HCT116 (cell line): ENCODE results near the gene SARNP. TPM values are rescaled to one million over a fixed set of nuclear protein-coding genes. Genes with fewer than 3 reads are reported as not detected.
"Not testable (repeated sequence)": the region's sequence is repeated elsewhere in the genome, so short reads cannot be mapped to it uniquely, and the experiment has no call there.

Experiments used
- ATAC-seq: fragments of 200-7000 bp; cut with Tn5 transposase; 2 replicates; pipeline ENCODE4 v1.9.1; 2020; ENCODE audit warnings: mild to moderate bottlenecking, moderate library complexity
- BruUV-seq: library from RNA; stranded (reverse); fragments of 400-500 nt; replicated peaks from 2 replicates; lab custom pipeline; 2021; lab: Mats Ljungman, UMichigan
- CTCF ChIA-PET: fragments of 300-600 bp; sonication (Branson Sonifier 250); formaldehyde crosslinking; loops from one replicate; lab custom pipeline; 2021; ENCODE audit warnings: antibody characterized with exemption; lab: Charles Lee
- POLR2A ChIA-PET: fragments of 300-600, 350-600 bp; sonication (Branson Sonifier 250); formaldehyde crosslinking; loops from one replicate; lab custom pipeline; 2021; ENCODE audit warnings: antibody characterized with exemption; lab: Charles Lee
- RAD21 ChIA-PET, 2 experiments: fragments of 300-600 bp; sonication (Branson Sonifier 250); formaldehyde crosslinking; loops; one replicate each; lab custom pipeline; 2023; ENCODE audit warnings: low total read pairs in 2 of 2; ENCODE audit not compliant: uncharacterized antibody in 2 of 2, unreplicated experiment in 2 of 2, low non-redundant PET in 1 of 2; lab: Charles Lee
- DNase-seq: peaks from one replicate; pipeline ENCODE4 v3.0.0-alpha.2; 2010; ENCODE audit warnings: low read depth, low spot score
- H2AFZ ChIP-seq: fragments of 200-600 bp; shearing (Covaris generic), sonication (generic); 2 replicates; pipeline ENCODE4 v1.6.1; 2017; ENCODE audit warnings: low read depth, mixed run types, mixed read lengths, antibody characterized with exemption, low read length; ENCODE audit not compliant: poor library complexity, severe bottlenecking
- H3K27ac ChIP-seq: 2 replicates; pipeline ENCODE4 v1.5.1; 2012; ENCODE audit warnings: low read depth, low read length
- H3K27me3 ChIP-seq: fragments of 200-600 bp; sonication (generic); 2 replicates; pipeline ENCODE4 v1.6.1; 2016; ENCODE audit warnings: mixed run types, low read length, mixed read lengths; ENCODE audit not compliant: insufficient read depth
- H3K36me3 ChIP-seq, 2 experiments: fragments of 200-500 bp in 1 of 2; fragments of 200-600 bp in 1 of 2; sonication (Bioruptor generic) in 1 of 2; sonication (generic) in 1 of 2; 2 replicates each; pipeline versions ENCODE4 v1.5.1 to v1.6.1; 2014 to 2016; ENCODE audit warnings: low read length in 2 of 2, inconsistent platforms in 1 of 2, mixed read lengths in 1 of 2, mixed run types in 1 of 2; ENCODE audit not compliant: insufficient read depth in 2 of 2, control insufficient read depth in 1 of 2
- H3K4me1 ChIP-seq, 2 experiments: fragments of 200-600 bp in 1 of 2; sonication (generic) in 1 of 2; 2 replicates each; pipeline versions ENCODE4 v1.5.1 to v1.6.1; 2012 to 2017; ENCODE audit warnings: low read length in 2 of 2, inconsistent platforms in 1 of 2, mild to moderate bottlenecking in 1 of 2, mixed read lengths in 1 of 2, mixed run types in 1 of 2, moderate library complexity in 1 of 2; ENCODE audit not compliant: insufficient read depth in 2 of 2, control insufficient read depth in 1 of 2
- H3K4me2 ChIP-seq: fragments of 200-600 bp; sonication (generic); 2 replicates; pipeline ENCODE4 v1.6.1; 2017; ENCODE audit warnings: mixed run types, low read length, mixed read lengths
- H3K4me3 ChIP-seq, 2 experiments: fragments of 200-600 bp in 1 of 2; sonication (generic) in 1 of 2; replicated peaks in 1 of 2; 2 replicates each; pipeline ENCODE4 v1.5.1; 2011 to 2016; ENCODE audit warnings: low read length in 2 of 2, control low read depth in 1 of 2, low read depth in 1 of 2, mild to moderate bottlenecking in 1 of 2, mixed read lengths in 1 of 2, mixed run types in 1 of 2
- H3K79me2 ChIP-seq: fragments of 200-600 bp; sonication (generic); 2 replicates; pipeline ENCODE4 v1.6.1; 2017; ENCODE audit warnings: mild to moderate bottlenecking, mixed run types, low read length, moderate library complexity, mixed read lengths; ENCODE audit not compliant: insufficient read depth
- H3K9ac ChIP-seq: fragments of 200-600 bp; sonication (generic); 2 replicates; pipeline ENCODE4 v1.6.1; 2016; ENCODE audit warnings: low read length, mixed read lengths
- H3K9me2 ChIP-seq: fragments of 200-600 bp; sonication (generic), shearing (Covaris generic); 2 replicates; pipeline ENCODE4 v1.6.1; 2017; ENCODE audit warnings: mixed run types, mild to moderate bottlenecking, moderate library complexity; ENCODE audit not compliant: insufficient read depth
- H3K9me3 ChIP-seq, 2 experiments: fragments of 200-500 bp in 1 of 2; fragments of 200-600 bp in 1 of 2; sonication (Bioruptor generic) in 1 of 2; sonication (generic) in 1 of 2; 2 replicates each; pipeline ENCODE4 v1.6.1; 2014 to 2017; ENCODE audit warnings: low read length in 2 of 2, mixed read lengths in 2 of 2, inconsistent platforms in 1 of 2, low read depth in 1 of 2, mild to moderate bottlenecking in 1 of 2, mixed run types in 1 of 2, moderate library complexity in 1 of 2; ENCODE audit not compliant: control insufficient read depth in 1 of 2, insufficient read depth in 1 of 2
- H4K20me1 ChIP-seq: fragments of 200-600 bp; sonication (generic), shearing (Covaris generic); 2 replicates; pipeline ENCODE4 v1.6.1; 2017; ENCODE audit warnings: mixed run types, mild to moderate bottlenecking, moderate library complexity; ENCODE audit not compliant: insufficient read depth
- CBX3 ChIP-seq: IDR thresholded peaks from 2 replicates; pipeline ENCODE4 v1.6.1; 2012; ENCODE audit warnings: low read depth
- EGR1 ChIP-seq: IDR thresholded peaks from 2 replicates; pipeline ENCODE4 v1.6.1; 2012; ENCODE audit warnings: low read depth
- ELF1 ChIP-seq: IDR thresholded peaks from 2 replicates; pipeline ENCODE4 v1.6.1; 2012; ENCODE audit warnings: low read depth, borderline replicate concordance
- EZH2 ChIP-seq: fragments of 200-600 bp; sonication (generic); IDR thresholded peaks from 2 replicates; pipeline ENCODE4 v1.6.1; 2017; ENCODE audit warnings: antibody characterized with exemption, mixed run types
- EZH2phosphoT487 ChIP-seq: fragments of 200-600 bp; IDR thresholded peaks from 2 replicates; pipeline ENCODE4 v1.6.1; 2018; ENCODE audit warnings: antibody characterized with exemption, borderline replicate concordance
- JUND ChIP-seq: IDR thresholded peaks from 2 replicates; pipeline ENCODE4 v1.6.1; 2012
- POLR2A ChIP-seq: IDR thresholded peaks from 2 replicates; pipeline ENCODE4 v1.7.0; 2011; ENCODE audit warnings: borderline replicate concordance; ENCODE audit not compliant: insufficient read depth, insufficient read length; ENCODE audit errors: extremely low read depth
- RAD21 ChIP-seq: IDR thresholded peaks from 2 replicates; pipeline ENCODE4 v1.6.1; 2012; ENCODE audit warnings: low read depth, mild to moderate bottlenecking
- SIN3A ChIP-seq: IDR thresholded peaks from 2 replicates; pipeline ENCODE4 v1.6.1; 2012; ENCODE audit warnings: low read depth
- SP1 ChIP-seq: IDR thresholded peaks from 2 replicates; pipeline ENCODE4 v1.6.1; 2012; ENCODE audit warnings: low read depth
- TCF7L2 ChIP-seq: IDR thresholded peaks from 2 replicates; pipeline ENCODE4 v1.7.0; 2011; ENCODE audit warnings: borderline replicate concordance, inconsistent platforms; ENCODE audit not compliant: insufficient read depth, insufficient read length; ENCODE audit errors: extremely low read depth
- YY1 ChIP-seq: IDR thresholded peaks from 2 replicates; pipeline ENCODE4 v1.6.1; 2011; ENCODE audit warnings: low read length, low read depth, moderate library complexity, mild to moderate bottlenecking; ENCODE audit not compliant: insufficient replicate concordance; ENCODE audit errors: extremely low read depth
- ZNF274 ChIP-seq: fragments of 200-500 bp; sonication (Bioruptor generic); IDR thresholded peaks from 2 replicates; pipeline ENCODE4 v1.6.1; 2014; ENCODE audit warnings: mild to moderate bottlenecking, low read depth, low read length, inconsistent platforms
- intact Hi-C: fragments of 100-400 bp; cut with micrococcal nuclease; formaldehyde crosslinking; loops from 2 replicates; pipeline ENCODE4 v1.10.0; 2022
- total RNA-seq: library from RNA; stranded (reverse); gene quantifications from one replicate; pipeline ENCODE4 v1.2.1, GENCODE V29; 2021; ENCODE audit not compliant: unreplicated experiment
- TF ChIP-seq, protein P1 (sequence below): IDR thresholded peaks from 2 replicates; pipeline ENCODE4 v1.6.1; 2012
- TF ChIP-seq, protein P2 (sequence below): IDR thresholded peaks from 2 replicates; pipeline ENCODE4 v1.6.1; 2011; ENCODE audit warnings: mild to moderate bottlenecking, low read length, moderate library complexity; ENCODE audit not compliant: insufficient replicate concordance; ENCODE audit errors: extremely low read depth
- TF ChIP-seq, protein P3 (sequence below), 3 experiments: fragments of 200-600 bp in 1 of 3; sonication (generic) in 1 of 3; IDR thresholded peaks in 2 of 3; conservative IDR thresholded peaks in 1 of 3; 2 replicates each; pipeline ENCODE4 v1.5.1; 2012 to 2017; ENCODE audit warnings: low read depth in 2 of 3, low read length in 2 of 3, antibody characterized with exemption in 1 of 3, borderline replicate concordance in 1 of 3, control low read depth in 1 of 3, mild to moderate bottlenecking in 1 of 3, mixed read lengths in 1 of 3, mixed run types in 1 of 3, moderate library complexity in 1 of 3; ENCODE audit not compliant: insufficient read depth in 1 of 3
- TF ChIP-seq, protein P4 (sequence below): IDR thresholded peaks from 2 replicates; pipeline ENCODE4 v1.6.1; 2012

Gene SARNP
- total RNA-seq, 1 experiment from 2014 or later = 82.4 TPM

DNA sequence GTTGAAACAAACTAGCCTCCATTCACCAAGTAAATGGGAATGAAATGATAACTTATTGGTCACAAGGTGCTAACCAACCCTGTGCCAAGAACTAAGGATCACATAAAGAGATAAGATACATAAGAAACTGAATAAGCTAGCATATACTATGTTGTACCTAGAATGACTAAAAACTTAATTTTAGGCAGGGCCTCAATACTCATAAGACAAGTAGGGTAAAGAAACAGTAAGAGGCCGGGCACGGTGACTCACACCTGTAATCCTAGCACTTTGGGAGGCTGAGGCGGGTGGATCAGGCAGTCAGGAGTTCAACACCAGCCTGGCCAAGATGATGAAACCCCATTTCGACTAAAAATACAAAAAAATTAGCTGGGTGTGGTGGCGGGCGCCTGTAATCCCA is 56.9 kb downstream of the SARNP start:
- ATAC-seq (no peak), DNase-seq (no peak)
- ChIA-PET POLR2A (no interaction called here), RAD21 (no interaction called here), CTCF (no interaction called here)
- H3K4me2 ChIP-seq = no peak overlapping the region
- no peaks in the 10 kb centered on the region for H4K20me1 ChIP-seq
- no peaks in the 10 kb centered on the region for H3K27me3 ChIP-seq
- H3K9me2 ChIP-seq = no peaks in the 10 kb centered on the region
- intact Hi-C loops = no loop called here
- H3K36me3 ChIP-seq = peaks cover 34 to 45% of the 10 kb centered on the region in 2 experiments
- BruUV-seq = no TSS peak
- no peak overlapping the region for H3K27ac ChIP-seq
- H3K4me3 ChIP-seq = no peak overlapping the region
- no peaks in the 10 kb centered on the region for H3K4me1 ChIP-seq
- H3K9me3 ChIP-seq = no peaks in the 10 kb centered on the region
- no peak overlapping the region for H3K9ac ChIP-seq
- no peak overlapping the region for H2AFZ ChIP-seq
- peaks cover 9% of the 10 kb centered on the region; the same call in 1 of the 2 replicates for H3K79me2 ChIP-seq
- TF ChIP-seq EZH2 (no peak), ELF1 (no peak), JUND (no peak), SIN3A (no peak), CBX3 (no peak), SP1 (no peak), YY1 (no peak), EZH2phosphoT487 (no peak), POLR2A (no peak), ZNF274 (no peak), TCF7L2 (no peak), EGR1 (no peak), RAD21 (no peak)
- TF ChIP-seq, protein P1, sequence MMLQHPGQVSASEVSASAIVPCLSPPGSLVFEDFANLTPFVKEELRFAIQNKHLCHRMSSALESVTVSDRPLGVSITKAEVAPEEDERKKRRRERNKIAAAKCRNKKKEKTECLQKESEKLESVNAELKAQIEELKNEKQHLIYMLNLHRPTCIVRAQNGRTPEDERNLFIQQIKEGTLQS = no peak
- TF ChIP-seq, protein P2, sequence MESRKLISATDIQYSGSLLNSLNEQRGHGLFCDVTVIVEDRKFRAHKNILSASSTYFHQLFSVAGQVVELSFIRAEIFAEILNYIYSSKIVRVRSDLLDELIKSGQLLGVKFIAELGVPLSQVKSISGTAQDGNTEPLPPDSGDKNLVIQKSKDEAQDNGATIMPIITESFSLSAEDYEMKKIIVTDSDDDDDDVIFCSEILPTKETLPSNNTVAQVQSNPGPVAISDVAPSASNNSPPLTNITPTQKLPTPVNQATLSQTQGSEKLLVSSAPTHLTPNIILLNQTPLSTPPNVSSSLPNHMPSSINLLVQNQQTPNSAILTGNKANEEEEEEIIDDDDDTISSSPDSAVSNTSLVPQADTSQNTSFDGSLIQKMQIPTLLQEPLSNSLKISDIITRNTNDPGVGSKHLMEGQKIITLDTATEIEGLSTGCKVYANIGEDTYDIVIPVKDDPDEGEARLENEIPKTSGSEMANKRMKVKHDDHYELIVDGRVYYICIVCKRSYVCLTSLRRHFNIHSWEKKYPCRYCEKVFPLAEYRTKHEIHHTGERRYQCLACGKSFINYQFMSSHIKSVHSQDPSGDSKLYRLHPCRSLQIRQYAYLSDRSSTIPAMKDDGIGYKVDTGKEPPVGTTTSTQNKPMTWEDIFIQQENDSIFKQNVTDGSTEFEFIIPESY = no peak
- TF ChIP-seq, protein P3, sequence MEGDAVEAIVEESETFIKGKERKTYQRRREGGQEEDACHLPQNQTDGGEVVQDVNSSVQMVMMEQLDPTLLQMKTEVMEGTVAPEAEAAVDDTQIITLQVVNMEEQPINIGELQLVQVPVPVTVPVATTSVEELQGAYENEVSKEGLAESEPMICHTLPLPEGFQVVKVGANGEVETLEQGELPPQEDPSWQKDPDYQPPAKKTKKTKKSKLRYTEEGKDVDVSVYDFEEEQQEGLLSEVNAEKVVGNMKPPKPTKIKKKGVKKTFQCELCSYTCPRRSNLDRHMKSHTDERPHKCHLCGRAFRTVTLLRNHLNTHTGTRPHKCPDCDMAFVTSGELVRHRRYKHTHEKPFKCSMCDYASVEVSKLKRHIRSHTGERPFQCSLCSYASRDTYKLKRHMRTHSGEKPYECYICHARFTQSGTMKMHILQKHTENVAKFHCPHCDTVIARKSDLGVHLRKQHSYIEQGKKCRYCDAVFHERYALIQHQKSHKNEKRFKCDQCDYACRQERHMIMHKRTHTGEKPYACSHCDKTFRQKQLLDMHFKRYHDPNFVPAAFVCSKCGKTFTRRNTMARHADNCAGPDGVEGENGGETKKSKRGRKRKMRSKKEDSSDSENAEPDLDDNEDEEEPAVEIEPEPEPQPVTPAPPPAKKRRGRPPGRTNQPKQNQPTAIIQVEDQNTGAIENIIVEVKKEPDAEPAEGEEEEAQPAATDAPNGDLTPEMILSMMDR (IDR thresholded peaks at IDR 0.05 in 2 of 3, conservative IDR thresholded peaks at IDR 0.05 in 1 of 3; ENCODE audit: borderline replicate concordance in 1 of 3, insufficient read depth in 1 of 3, low read depth in 2 of 3, low read length in 2 of 3) = no peak
- TF ChIP-seq, protein P4, sequence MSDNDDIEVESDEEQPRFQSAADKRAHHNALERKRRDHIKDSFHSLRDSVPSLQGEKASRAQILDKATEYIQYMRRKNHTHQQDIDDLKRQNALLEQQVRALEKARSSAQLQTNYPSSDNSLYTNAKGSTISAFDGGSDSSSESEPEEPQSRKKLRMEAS = no peak

DNA sequence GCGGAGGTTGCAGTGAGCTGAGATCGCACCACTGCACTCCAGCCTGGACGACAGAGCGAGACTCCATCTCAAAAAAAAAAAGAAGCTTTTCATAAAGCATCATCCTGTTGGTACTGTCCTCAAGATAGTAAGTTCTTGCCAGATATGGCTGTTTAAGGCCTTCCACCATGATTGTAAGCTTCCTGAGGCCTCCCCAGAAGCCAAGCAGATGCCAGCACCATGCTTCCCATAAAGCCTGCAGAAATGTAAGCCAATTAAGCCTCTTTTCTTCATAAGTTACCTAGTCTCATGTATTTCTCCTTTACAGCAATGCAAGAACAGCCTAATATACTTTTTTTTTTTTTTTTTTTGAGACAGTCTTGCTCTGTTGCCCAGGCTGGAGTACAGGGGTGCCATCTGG is 58.9 kb downstream of the SARNP start:
- ATAC-seq, H3K4me3 ChIP-seq, H3K4me2 ChIP-seq, DNase-seq, CTCF ChIA-PET, H3K27ac ChIP-seq, H3K27me3 ChIP-seq, H4K20me1 ChIP-seq, POLR2A ChIA-PET, H3K9ac ChIP-seq, H2AFZ ChIP-seq, H3K9me3 ChIP-seq, BruUV-seq, RAD21 ChIA-PET, H3K9me2 ChIP-seq, intact Hi-C loops, H3K79me2 ChIP-seq, H3K4me1 ChIP-seq: not testable (repeated sequence)
- peaks cover 38 to 45% of the 10 kb centered on the region in 2 experiments for H3K36me3 ChIP-seq
